ENCODE data around the gene TOP2B. TPM values are rescaled to one million over a fixed set of nuclear protein-coding genes. Genes with fewer than 3 reads are reported as not detected.

Gene TOP2B
- total RNA-seq, 4 donors from 2014 or later: 87.1 to 115 (median 107) TPM

DNA sequence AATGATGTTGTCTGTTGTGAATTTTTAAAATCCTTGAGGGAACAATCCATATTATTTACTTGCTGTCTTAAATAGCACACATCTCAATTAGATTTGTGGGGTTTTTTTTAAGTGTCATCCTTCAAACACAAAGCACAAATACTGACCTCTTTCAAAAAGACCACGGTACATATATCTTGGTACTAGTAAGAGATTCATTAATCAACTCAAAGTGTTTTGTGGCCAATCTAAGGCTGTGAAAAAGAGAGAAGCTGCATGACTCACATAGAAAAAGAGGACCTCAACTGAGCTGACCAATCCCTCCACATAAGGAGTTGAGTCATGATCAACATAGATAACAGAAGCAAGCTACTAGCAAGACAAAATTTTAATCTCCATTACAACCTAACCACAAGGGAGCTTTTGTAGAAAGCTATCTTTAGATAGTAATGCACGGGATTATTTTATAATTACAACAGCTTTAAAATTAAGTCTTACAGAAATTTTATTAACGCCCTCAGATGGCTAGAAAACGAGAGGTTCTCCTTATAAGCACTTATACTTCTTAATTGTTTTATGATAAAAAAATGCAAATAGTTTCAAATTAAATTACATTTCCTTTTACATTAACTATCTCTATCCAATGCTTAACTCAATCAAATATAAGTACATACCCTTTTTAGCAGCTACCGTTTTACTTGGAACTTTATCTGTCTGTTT is 60.5 kb downstream of the TOP2B start:
- no peaks in the 10 kb centered on the region for H3K27me3 ChIP-seq
- peaks cover 13 to 24% (median 16%) of the 10 kb centered on the region in 4 donors for H3K4me1 ChIP-seq
- peaks cover 6 to 81% (median 42%) of the 10 kb centered on the region in 4 donors for H3K36me3 ChIP-seq
- 74% methylated on average over 5 of the region's 5 CpGs for WGBS
- intact Hi-C loops (cut with DNase I): no loop called here
- TF ChIP-seq POLR2AphosphoS5 (IDR thresholded peaks at IDR 0.05) (no peak), EP300 (IDR thresholded peaks at IDR 0.05) (no peak), POLR2A (IDR thresholded peaks at IDR 0.05; ENCODE audit: low read depth) (no peak)
- TF ChIP-seq, protein P1, sequence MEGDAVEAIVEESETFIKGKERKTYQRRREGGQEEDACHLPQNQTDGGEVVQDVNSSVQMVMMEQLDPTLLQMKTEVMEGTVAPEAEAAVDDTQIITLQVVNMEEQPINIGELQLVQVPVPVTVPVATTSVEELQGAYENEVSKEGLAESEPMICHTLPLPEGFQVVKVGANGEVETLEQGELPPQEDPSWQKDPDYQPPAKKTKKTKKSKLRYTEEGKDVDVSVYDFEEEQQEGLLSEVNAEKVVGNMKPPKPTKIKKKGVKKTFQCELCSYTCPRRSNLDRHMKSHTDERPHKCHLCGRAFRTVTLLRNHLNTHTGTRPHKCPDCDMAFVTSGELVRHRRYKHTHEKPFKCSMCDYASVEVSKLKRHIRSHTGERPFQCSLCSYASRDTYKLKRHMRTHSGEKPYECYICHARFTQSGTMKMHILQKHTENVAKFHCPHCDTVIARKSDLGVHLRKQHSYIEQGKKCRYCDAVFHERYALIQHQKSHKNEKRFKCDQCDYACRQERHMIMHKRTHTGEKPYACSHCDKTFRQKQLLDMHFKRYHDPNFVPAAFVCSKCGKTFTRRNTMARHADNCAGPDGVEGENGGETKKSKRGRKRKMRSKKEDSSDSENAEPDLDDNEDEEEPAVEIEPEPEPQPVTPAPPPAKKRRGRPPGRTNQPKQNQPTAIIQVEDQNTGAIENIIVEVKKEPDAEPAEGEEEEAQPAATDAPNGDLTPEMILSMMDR (IDR thresholded peaks at IDR 0.05): no peak
- no peaks in the 10 kb centered on the region for H3K9me3 ChIP-seq
- peak overlapping the region; percentile 1 to 8 (median 4) for H3K27ac ChIP-seq (replicated peaks in 1 of 4)
- no peak for DNase-seq (ENCODE audit: extremely low spot score)
- no peak overlapping the region for H3K4me3 ChIP-seq

GRCh38 chr3:25603703-25604102 is 61.0 kb downstream of the TOP2B start:
- intact Hi-C loops (cut with DNase I): no loop called here
- Histone ChIP-seq H3K4me3 (no peak overlapping the region), H3K4me1 (peaks cover 13 to 25% (median 16%) of the 10 kb centered on the region in 4 donors), H3K36me3 (peaks cover under 1 to 81% (median 40%) of the 10 kb centered on the region in 4 donors), H3K27me3 (no peaks in the 10 kb centered on the region), H3K27ac (replicated peaks in 1 of 4) (peak overlapping the region; percentile 1 to 8 (median 4)), H3K9me3 (no peaks in the 10 kb centered on the region)
- TF ChIP-seq EP300 (IDR thresholded peaks at IDR 0.05) (no peak), POLR2AphosphoS5 (IDR thresholded peaks at IDR 0.05) (peak in 1 of 2 donors; percentile 26)
- TF ChIP-seq, protein P1 (IDR thresholded peaks at IDR 0.05): no peak
- no peak for DNase-seq (ENCODE audit: extremely low spot score)
- 40% methylated on average over 1 of the region's 1 CpG for WGBS

DNA sequence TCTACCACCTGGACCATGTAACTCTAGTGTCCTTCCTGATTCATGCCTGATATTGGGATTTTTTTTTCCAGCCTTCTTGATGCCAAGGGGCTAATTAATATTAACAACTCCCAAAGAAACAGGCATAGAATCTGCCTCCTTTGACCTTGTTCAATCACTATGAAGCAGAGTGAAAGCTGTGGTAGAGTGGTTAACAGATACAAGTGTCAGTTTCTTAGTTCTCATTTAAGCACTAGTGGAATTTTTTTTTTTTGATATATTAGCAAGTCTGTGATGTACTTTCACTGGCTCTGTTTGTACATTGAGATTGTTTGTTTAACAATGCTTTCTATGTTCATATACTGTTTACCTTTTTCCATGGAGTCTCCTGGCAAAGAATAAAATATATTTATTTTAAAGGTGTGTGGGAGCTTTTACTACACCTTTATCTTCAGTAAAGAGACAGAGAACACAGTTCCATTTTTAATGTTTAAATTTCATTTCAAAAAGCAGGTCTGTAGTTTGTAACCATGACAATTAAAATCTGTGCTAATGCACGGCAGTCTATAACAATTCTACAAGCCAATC is 67.1 kb downstream of the TOP2B start:
- H3K27me3 ChIP-seq: no peaks in the 10 kb centered on the region
- WGBS: 52% methylated on average over 1 of the region's 1 CpG
- TF ChIP-seq POLR2AphosphoS5 (IDR thresholded peaks at IDR 0.05): no peak
- no peak for TF ChIP-seq POLR2A (IDR thresholded peaks at IDR 0.05; ENCODE audit: low read depth)
- no peak for TF ChIP-seq EP300 (IDR thresholded peaks at IDR 0.05)
- TF ChIP-seq, protein P1 (IDR thresholded peaks at IDR 0.05): no peak
- intact Hi-C loops (cut with DNase I): loop anchor here (5.0 to 10.0 kb wide), 3 partner anchors 443 to 825 kb away; no protein-coding TSS in a partner anchor
- H3K4me3 ChIP-seq: no peak overlapping the region
- H3K27ac ChIP-seq (replicated peaks in 1 of 4): peak overlapping the region; percentile 10 to 35 (median 29)
- peaks cover 0 to 55% (median 28%) of the 10 kb centered on the region in 4 donors for H3K36me3 ChIP-seq
- no peak for DNase-seq (ENCODE audit: extremely low spot score)
- no peaks in the 10 kb centered on the region for H3K9me3 ChIP-seq
- peaks cover 18 to 74% (median 59%) of the 10 kb centered on the region in 4 donors for H3K4me1 ChIP-seq

GRCh38 chr3:25594007-25594502 is 70.7 kb downstream of the TOP2B start:
- DNase-seq (ENCODE audit: extremely low spot score): no peak
- Histone ChIP-seq H3K27ac (replicated peaks in 1 of 4) (peak overlapping the region; percentile 68 to 71 (median 69)), H3K4me1 (peaks cover 28 to 84% (median 76%) of the 10 kb centered on the region in 4 donors), H3K27me3 (no peaks in the 10 kb centered on the region), H3K9me3 (no peaks in the 10 kb centered on the region), H3K36me3 (peaks cover 0 to 30% (median 15%) of the 10 kb centered on the region in 4 donors), H3K4me3 (no peak overlapping the region)
- WGBS: 0% methylated on average over 1 of the region's 1 CpG
- intact Hi-C loops (cut with DNase I): loop anchor here (5.0 to 10.0 kb wide), 4 partner anchors 167 to 632 kb away; partner anchors contain the start of gene RARB
- no peak for TF ChIP-seq EP300 (IDR thresholded peaks at IDR 0.05)
- TF ChIP-seq, protein P1 (IDR thresholded peaks at IDR 0.05): peak; percentile 82 to 91 (median 87)
- TF ChIP-seq POLR2A (IDR thresholded peaks at IDR 0.05; ENCODE audit: low read depth): no peak
- TF ChIP-seq POLR2AphosphoS5 (IDR thresholded peaks at IDR 0.05): peak in 1 of 2 donors; percentile 15

All from esophagus muscularis mucosa (tissue), 4 donors.